Smooth muscle cell (in vitro differentiated cells): Measurements from ENCODE around the gene SMAD3. TPM values are rescaled to one million over a fixed set of nuclear protein-coding genes. Genes with fewer than 3 reads are reported as not detected.

ENCODE experiments used
- DNase-seq: peaks from one replicate; lab custom pipeline; 2025; ENCODE audit not compliant: unreplicated experiment; lab: John Stamatoyannopoulos, UW
- H2AFZ ChIP-seq: fragments of 200-600 bp; sonication (generic); 2 replicates; pipeline ENCODE4 v1.6.0; 2016; ENCODE audit warnings: antibody characterized with exemption, low read depth, mild to moderate bottlenecking
- H3F3A ChIP-seq: fragments of 200-600 bp; sonication (generic); 2 replicates; pipeline ENCODE4 v1.6.0; 2017; ENCODE audit warnings: antibody characterized with exemption, low read depth
- H3K27ac ChIP-seq: fragments of 200-600 bp; sonication (generic); 2 replicates; pipeline ENCODE4 v1.5.1; 2016; ENCODE audit warnings: low read depth, mild to moderate bottlenecking
- H3K27me3 ChIP-seq: fragments of 200-600 bp; sonication (generic); 2 replicates; pipeline ENCODE4 v1.6.1; 2016; ENCODE audit warnings: low read depth, mild to moderate bottlenecking
- H3K36me3 ChIP-seq: fragments of 200-600 bp; sonication (generic); 2 replicates; pipeline ENCODE4 v1.5.1; 2016; ENCODE audit warnings: low read depth
- H3K4me1 ChIP-seq: fragments of 200-600 bp; sonication (generic); 2 replicates; pipeline ENCODE4 v1.5.1; 2016; ENCODE audit warnings: low read depth
- H3K4me2 ChIP-seq: fragments of 200-600 bp; sonication (generic); 2 replicates; pipeline ENCODE4 v1.6.0; 2016; ENCODE audit warnings: mild to moderate bottlenecking
- H3K4me3 ChIP-seq: fragments of 200-600 bp; sonication (generic); 2 replicates; pipeline ENCODE4 v1.5.1; 2016; ENCODE audit warnings: mild to moderate bottlenecking
- H3K79me2 ChIP-seq: fragments of 200-600 bp; sonication (generic); 2 replicates; pipeline ENCODE4 v1.6.0; 2016; ENCODE audit warnings: low read depth, mild to moderate bottlenecking
- H3K9ac ChIP-seq: fragments of 200-600 bp; sonication (generic); 2 replicates; pipeline ENCODE4 v1.6.0; 2016; ENCODE audit warnings: low read depth
- H3K9me3 ChIP-seq: fragments of 200-600 bp; sonication (generic); replicated peaks from 2 replicates; pipeline ENCODE4 v1.5.1; 2016; ENCODE audit warnings: low read depth
- H4K20me1 ChIP-seq: fragments of 200-600 bp; sonication (generic); 2 replicates; pipeline ENCODE4 v1.6.0; 2016; ENCODE audit warnings: low read depth
- WGBS: methylation state at CpG from one replicate; pipeline ENCODE4 v1.1.7; 2016; ENCODE audit warnings: low lambda C conversion rate; 5-methylcytosine and 5-hydroxymethylcytosine counted together
- polyA plus RNA-seq: library from polyadenylated mRNA; unstranded; fragments of >200 nt; fragmentation: Nextera tagmentation; extraction: Ambion mirVana; gene quantifications from 2 replicates; pipeline ENCODE4 v1.2.1, GENCODE V29; 2016
- total RNA-seq: library from RNA; depleted of rRNA; stranded (reverse); fragments of >200 nt; gene quantifications from 2 replicates; pipeline ENCODE4 v1.2.3, GENCODE V29; 2014
- TF ChIP-seq, protein P1 (sequence below): fragments of 200-600 bp; sonication (generic); IDR thresholded peaks from 2 replicates; pipeline ENCODE4 v1.5.1; 2017; ENCODE audit warnings: borderline replicate concordance, mild to moderate bottlenecking, antibody characterized with exemption; ENCODE audit not compliant: insufficient read depth, poor library complexity, severe bottlenecking

SMAD3 gene
- total and polyA plus RNA-seq, 2 experiments from 2014 or later: 20.2 to 21.9 TPM

DNA sequence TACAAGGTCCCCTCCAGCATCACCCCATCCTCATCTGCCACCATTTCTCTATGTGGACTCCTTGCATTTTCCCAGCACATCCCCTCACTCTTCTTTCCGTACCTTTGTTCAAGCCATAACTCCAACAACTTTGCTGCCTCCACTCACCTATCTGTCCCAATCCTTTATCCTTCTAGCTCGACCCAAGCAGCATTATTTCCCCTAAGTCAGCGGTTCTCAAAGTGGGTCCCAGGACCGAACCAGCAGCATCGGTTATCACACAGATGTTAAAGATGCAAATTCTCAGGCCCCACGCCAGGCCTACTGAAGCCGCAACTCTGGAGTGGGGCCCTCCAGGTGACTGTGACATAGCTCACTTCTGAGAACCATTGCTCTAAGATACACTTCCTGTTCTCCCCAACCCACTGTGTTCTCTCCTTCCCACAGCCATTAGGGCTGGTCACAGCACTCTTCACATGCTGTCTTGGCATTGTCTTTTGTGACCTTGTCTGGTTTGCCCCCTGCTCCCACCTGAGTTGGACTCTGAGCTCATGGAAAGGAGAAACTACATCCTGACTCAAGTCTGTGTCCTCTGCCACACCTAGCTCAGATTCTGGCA is 132.9 kb downstream of the SMAD3 start:
- no peak overlapping the region for H3K27ac ChIP-seq
- no peak overlapping the region for H3K4me3 ChIP-seq
- H3K27me3 ChIP-seq: no peaks in the 10 kb centered on the region
- TF ChIP-seq, protein P1, sequence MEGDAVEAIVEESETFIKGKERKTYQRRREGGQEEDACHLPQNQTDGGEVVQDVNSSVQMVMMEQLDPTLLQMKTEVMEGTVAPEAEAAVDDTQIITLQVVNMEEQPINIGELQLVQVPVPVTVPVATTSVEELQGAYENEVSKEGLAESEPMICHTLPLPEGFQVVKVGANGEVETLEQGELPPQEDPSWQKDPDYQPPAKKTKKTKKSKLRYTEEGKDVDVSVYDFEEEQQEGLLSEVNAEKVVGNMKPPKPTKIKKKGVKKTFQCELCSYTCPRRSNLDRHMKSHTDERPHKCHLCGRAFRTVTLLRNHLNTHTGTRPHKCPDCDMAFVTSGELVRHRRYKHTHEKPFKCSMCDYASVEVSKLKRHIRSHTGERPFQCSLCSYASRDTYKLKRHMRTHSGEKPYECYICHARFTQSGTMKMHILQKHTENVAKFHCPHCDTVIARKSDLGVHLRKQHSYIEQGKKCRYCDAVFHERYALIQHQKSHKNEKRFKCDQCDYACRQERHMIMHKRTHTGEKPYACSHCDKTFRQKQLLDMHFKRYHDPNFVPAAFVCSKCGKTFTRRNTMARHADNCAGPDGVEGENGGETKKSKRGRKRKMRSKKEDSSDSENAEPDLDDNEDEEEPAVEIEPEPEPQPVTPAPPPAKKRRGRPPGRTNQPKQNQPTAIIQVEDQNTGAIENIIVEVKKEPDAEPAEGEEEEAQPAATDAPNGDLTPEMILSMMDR: no peak
- H3K4me2 ChIP-seq: no peak overlapping the region
- no peaks in the 10 kb centered on the region for H3K79me2 ChIP-seq
- no peak overlapping the region for H2AFZ ChIP-seq
- H4K20me1 ChIP-seq: no peaks in the 10 kb centered on the region
- no peak for DNase-seq
- 96% methylated on average over 7 of the region's 7 CpGs for WGBS
- H3K4me1 ChIP-seq: peaks cover 8% of the 10 kb centered on the region
- H3K9ac ChIP-seq: no peak overlapping the region
- H3K36me3 ChIP-seq: no peaks in the 10 kb centered on the region
- peaks cover 9% of the 10 kb centered on the region for H3F3A ChIP-seq
- H3K9me3 ChIP-seq: no peaks in the 10 kb centered on the region

DNA sequence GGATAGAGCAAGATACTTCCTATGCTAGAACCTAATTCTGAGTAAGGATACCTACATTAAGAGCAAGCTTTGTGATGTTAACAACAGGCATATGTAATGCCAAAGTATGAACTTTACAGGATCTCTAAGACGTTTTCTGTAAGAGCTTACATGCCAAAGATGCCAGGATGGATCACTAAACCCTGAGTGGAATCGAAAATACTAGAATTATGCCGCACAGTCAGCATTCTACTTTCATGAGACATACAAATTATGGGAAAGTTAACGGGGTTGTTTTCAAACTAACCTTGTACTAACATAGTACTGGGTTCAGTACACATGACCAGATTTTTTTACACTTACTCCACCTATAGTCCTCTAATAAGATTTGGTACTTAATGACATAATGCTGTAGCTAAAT is 134.0 kb downstream of the SMAD3 start:
- Histone ChIP-seq H3F3A (peaks cover 4% of the 10 kb centered on the region), H3K27me3 (no peaks in the 10 kb centered on the region), H4K20me1 (no peaks in the 10 kb centered on the region), H3K4me2 (no peak overlapping the region), H3K4me1 (peaks cover 8% of the 10 kb centered on the region), H3K36me3 (peaks cover 4% of the 10 kb centered on the region), H3K79me2 (no peaks in the 10 kb centered on the region), H3K27ac (no peak overlapping the region), H2AFZ (no peak overlapping the region), H3K9ac (no peak overlapping the region), H3K9me3 (no peaks in the 10 kb centered on the region), H3K4me3 (no peak overlapping the region)
- TF ChIP-seq, protein P1: no peak
- WGBS: 71% methylated on average over 4 of the region's 4 CpGs
- no peak for DNase-seq

DNA sequence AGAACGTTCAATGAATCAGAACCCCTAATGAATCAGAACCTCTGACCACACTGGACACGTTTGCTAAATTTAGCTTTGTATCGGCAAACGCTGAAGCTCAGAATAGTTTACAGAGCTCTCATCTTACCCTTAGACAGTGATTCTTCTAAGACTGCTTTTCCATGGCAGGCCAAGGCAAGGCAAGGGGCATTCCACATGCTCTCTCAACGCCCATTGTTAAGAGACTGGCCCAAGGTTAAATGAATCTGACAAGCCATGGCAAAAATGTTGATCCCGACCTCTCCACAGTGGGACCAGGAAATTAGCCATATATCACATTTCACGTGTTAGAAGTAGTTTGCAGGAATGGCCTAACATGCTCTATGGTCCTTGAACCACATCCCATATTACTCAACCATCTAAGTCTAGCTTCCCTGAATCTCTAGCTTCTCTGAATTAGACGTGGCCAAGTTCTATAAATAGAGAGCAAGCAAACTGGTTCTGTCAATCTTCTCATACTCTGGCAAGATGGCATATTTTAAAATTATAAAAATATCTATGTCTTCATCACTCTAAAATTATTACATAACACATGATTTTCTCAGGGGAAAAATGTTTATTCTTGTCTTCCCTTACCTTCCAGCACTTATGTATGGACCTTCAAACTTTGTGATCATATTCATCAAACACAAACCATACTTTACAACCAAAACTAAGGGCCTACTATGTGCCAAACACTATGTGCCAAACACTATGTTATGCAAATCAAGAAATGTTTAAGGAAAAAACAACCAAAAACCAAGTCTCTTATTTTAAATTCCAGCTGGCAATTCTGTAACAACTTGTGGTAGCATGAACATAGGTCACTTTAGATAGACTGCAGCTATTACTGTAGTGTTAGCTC is 134.7 kb downstream of the SMAD3 start:
- no peaks in the 10 kb centered on the region for H3K79me2 ChIP-seq
- no peak overlapping the region for H2AFZ ChIP-seq
- no peaks in the 10 kb centered on the region for H3K27me3 ChIP-seq
- peak overlapping the region; percentile 3 for H3K27ac ChIP-seq
- no peak overlapping the region for H3K9ac ChIP-seq
- TF ChIP-seq, protein P1: no peak
- H3K4me2 ChIP-seq: peak overlapping the region; percentile 5
- peaks cover 4% of the 10 kb centered on the region for H3F3A ChIP-seq
- H3K9me3 ChIP-seq: no peaks in the 10 kb centered on the region
- peaks cover 8% of the 10 kb centered on the region for H3K4me1 ChIP-seq
- H4K20me1 ChIP-seq: no peaks in the 10 kb centered on the region
- no peak for DNase-seq
- no peak overlapping the region for H3K4me3 ChIP-seq
- peaks cover 8% of the 10 kb centered on the region for H3K36me3 ChIP-seq
- WGBS: 76% methylated on average over 8 of the region's 8 CpGs

- Histone ChIP-seq H2AFZ (no peak overlapping the region), H3K4me3 (no peak overlapping the region), H3F3A (no peaks in the 10 kb centered on the region), H3K4me1 (peaks cover 8% of the 10 kb centered on the region), H3K9me3 (no peaks in the 10 kb centered on the region), H3K9ac (no peak overlapping the region), H4K20me1 (no peaks in the 10 kb centered on the region), H3K4me2 (no peak overlapping the region), H3K27ac (no peak overlapping the region), H3K36me3 (peaks cover 13% of the 10 kb centered on the region), H3K79me2 (no peaks in the 10 kb centered on the region), H3K27me3 (no peaks in the 10 kb centered on the region)
- TF ChIP-seq, protein P1: no peak
- no peak for DNase-seq
Observed at GRCh38 chr15:67201136-67201535, 135.7 kb downstream of the SMAD3 start.
